Measurements from ENCODE around the gene FAM227B. TPM values are rescaled to one million over a fixed set of nuclear protein-coding genes. Genes with fewer than 3 reads are reported as not detected.
"Not testable (repeated sequence)": the region's sequence is repeated elsewhere in the genome, so short reads cannot be mapped to it uniquely, and the experiment has no call there.

Gene FAM227B
- total RNA-seq, 1 experiment from 2014 or later, result 3.3 TPM

DNA sequence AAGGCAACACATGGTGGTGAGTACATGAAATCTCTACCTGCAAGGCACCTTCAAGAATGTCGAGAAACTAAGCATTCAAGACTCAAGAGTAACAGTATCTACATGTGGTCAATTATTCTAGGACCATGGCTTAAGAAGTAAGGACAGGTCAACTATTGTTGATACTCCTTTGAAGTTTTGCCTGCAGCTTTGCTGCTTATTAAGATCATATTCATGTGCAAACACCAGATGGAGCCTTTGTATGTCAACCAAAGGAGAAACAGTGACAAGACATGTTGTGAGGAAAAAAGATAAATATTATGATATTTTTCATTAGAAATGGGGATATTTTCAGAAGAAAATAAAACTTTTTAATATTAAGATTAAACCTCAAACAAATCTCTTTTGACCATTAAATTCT lies 249.8 kb downstream of the FAM227B start:
- H3F3A ChIP-seq (ENCODE audit: insufficient read depth, low read depth), result no peaks in the 10 kb centered on the region

DNA sequence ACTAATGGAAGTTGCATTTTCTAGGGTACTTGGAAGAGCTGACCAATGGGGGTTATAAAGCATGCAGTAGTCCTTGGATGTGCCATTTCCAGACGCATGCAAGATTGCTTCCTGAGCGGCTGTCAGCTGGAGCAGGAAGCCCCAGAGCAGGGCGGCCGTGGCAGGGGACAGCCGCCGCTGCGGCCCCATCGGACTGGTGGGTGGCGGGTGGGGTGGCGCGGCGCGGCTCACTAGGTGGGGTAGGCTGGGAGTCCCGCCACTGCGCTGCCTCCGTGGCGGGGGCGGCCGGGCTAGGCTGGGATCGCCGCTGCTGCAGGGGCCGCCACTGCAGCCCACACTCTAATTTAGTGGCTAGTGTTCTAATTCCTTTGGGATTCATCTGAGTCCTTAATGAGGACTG lies 254.1 kb downstream of the FAM227B start:
- no peaks in the 10 kb centered on the region for H3K9me3 ChIP-seq (ENCODE audit: insufficient read depth, low read depth)
- H3F3A ChIP-seq (ENCODE audit: insufficient read depth, low read depth), result no peaks in the 10 kb centered on the region
- DNase-seq, result no peak
- H3K27ac ChIP-seq, result no peak overlapping the region
- H3K4me2 ChIP-seq, result no peak overlapping the region
- ChIA-PET POLR2A (ENCODE audit: unreplicated experiment) (no interaction called here), CTCF (no interaction called here)
- TF ChIP-seq, protein P1, sequence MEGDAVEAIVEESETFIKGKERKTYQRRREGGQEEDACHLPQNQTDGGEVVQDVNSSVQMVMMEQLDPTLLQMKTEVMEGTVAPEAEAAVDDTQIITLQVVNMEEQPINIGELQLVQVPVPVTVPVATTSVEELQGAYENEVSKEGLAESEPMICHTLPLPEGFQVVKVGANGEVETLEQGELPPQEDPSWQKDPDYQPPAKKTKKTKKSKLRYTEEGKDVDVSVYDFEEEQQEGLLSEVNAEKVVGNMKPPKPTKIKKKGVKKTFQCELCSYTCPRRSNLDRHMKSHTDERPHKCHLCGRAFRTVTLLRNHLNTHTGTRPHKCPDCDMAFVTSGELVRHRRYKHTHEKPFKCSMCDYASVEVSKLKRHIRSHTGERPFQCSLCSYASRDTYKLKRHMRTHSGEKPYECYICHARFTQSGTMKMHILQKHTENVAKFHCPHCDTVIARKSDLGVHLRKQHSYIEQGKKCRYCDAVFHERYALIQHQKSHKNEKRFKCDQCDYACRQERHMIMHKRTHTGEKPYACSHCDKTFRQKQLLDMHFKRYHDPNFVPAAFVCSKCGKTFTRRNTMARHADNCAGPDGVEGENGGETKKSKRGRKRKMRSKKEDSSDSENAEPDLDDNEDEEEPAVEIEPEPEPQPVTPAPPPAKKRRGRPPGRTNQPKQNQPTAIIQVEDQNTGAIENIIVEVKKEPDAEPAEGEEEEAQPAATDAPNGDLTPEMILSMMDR (conservative IDR thresholded peaks at IDR 0.05), result no peak
- TF ChIP-seq EZH2 (IDR thresholded peaks at IDR 0.05; ENCODE audit: low read depth), result no peak
- intact Hi-C loops (cut with micrococcal nuclease; ENCODE audit: unreplicated experiment), result no loop called here
- no peak overlapping the region for H3K4me3 ChIP-seq
- H3K9me2 ChIP-seq (ENCODE audit: insufficient read depth), result no peaks in the 10 kb centered on the region
- H3K4me1 ChIP-seq (replicated peaks; ENCODE audit: insufficient read depth), result no peaks in the 10 kb centered on the region
- H3K36me3 ChIP-seq (ENCODE audit: low read depth), result no peaks in the 10 kb centered on the region
- BruUV-seq (replicated peaks), result no TSS peak
- H4K20me1 ChIP-seq (ENCODE audit: insufficient read depth), result no peaks in the 10 kb centered on the region
- no peaks in the 10 kb centered on the region for H3K27me3 ChIP-seq (ENCODE audit: insufficient read depth, low read depth)
- no peaks in the 10 kb centered on the region for H3K79me2 ChIP-seq (ENCODE audit: low read depth)
- H2AFZ ChIP-seq, result no peak overlapping the region

More for the DNA sequence above, 249.8 kb downstream of the FAM227B start:
- Histone ChIP-seq H3K27ac (no peak overlapping the region), H3K4me3 (no peak overlapping the region), H2AFZ (no peak overlapping the region), H4K20me1 (ENCODE audit: insufficient read depth) (no peaks in the 10 kb centered on the region), H3K4me1 (replicated peaks; ENCODE audit: insufficient read depth) (no peaks in the 10 kb centered on the region), H3K4me2 (no peak overlapping the region), H3K9me2 (ENCODE audit: insufficient read depth) (no peaks in the 10 kb centered on the region), H3K27me3 (ENCODE audit: insufficient read depth, low read depth) (no peaks in the 10 kb centered on the region), H3K9me3 (ENCODE audit: insufficient read depth, low read depth) (no peaks in the 10 kb centered on the region), H3K79me2 (ENCODE audit: low read depth) (no peaks in the 10 kb centered on the region), H3K36me3 (ENCODE audit: low read depth) (no peaks in the 10 kb centered on the region)
- POLR2A ChIA-PET (ENCODE audit: unreplicated experiment), result no interaction called here
- DNase-seq, result no peak
- CTCF ChIA-PET, result no interaction called here
- TF ChIP-seq EZH2 (IDR thresholded peaks at IDR 0.05; ENCODE audit: low read depth), result no peak
- TF ChIP-seq, protein P1 (conservative IDR thresholded peaks at IDR 0.05), result no peak; the same call in 1 of the 2 replicates
- BruUV-seq (replicated peaks), result no TSS peak
- intact Hi-C loops (cut with micrococcal nuclease; ENCODE audit: unreplicated experiment), result no loop called here

DNA sequence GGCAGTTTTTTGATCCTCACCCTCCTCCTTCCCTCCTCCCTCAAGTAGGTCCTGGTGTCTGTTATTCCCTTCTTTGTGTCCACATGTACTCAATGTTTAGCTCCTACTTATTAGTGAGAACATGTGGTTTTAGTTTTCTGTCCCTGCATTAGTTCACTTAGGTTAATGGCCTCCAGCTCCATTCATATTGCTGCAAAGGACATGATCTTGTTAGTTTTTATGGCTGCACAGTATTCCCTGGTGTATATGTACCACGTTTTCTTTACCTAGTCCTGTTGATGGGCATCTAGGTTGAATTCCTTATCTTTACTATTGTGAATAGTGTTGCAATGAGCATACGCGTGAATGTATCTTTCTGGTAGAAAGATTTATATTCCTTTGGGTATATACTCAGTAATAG lies 259.2 kb downstream of the FAM227B start:
- TF ChIP-seq, protein P1 (conservative IDR thresholded peaks at IDR 0.05), result no peak
- no peak for TF ChIP-seq EZH2 (IDR thresholded peaks at IDR 0.05; ENCODE audit: low read depth)
- Histone ChIP-seq H4K20me1 (ENCODE audit: insufficient read depth) (no peaks in the 10 kb centered on the region), H3K79me2 (ENCODE audit: low read depth) (no peaks in the 10 kb centered on the region), H3K4me3 (no peak overlapping the region), H3F3A (ENCODE audit: insufficient read depth, low read depth) (no peaks in the 10 kb centered on the region), H2AFZ (no peak overlapping the region), H3K27ac (no peak overlapping the region), H3K9me2 (ENCODE audit: insufficient read depth) (no peaks in the 10 kb centered on the region), H3K27me3 (ENCODE audit: insufficient read depth, low read depth) (no peaks in the 10 kb centered on the region), H3K4me1 (replicated peaks; ENCODE audit: insufficient read depth) (no peaks in the 10 kb centered on the region), H3K36me3 (ENCODE audit: low read depth) (no peaks in the 10 kb centered on the region), H3K9me3 (ENCODE audit: insufficient read depth, low read depth) (no peaks in the 10 kb centered on the region; the same call in 1 of the 2 replicates), H3K4me2 (no peak overlapping the region)
- ChIA-PET POLR2A (ENCODE audit: unreplicated experiment) (no interaction called here), CTCF (no interaction called here)
- no peak for DNase-seq
- no TSS peak for BruUV-seq (replicated peaks)
- intact Hi-C loops (cut with micrococcal nuclease; ENCODE audit: unreplicated experiment), result no loop called here

DNA sequence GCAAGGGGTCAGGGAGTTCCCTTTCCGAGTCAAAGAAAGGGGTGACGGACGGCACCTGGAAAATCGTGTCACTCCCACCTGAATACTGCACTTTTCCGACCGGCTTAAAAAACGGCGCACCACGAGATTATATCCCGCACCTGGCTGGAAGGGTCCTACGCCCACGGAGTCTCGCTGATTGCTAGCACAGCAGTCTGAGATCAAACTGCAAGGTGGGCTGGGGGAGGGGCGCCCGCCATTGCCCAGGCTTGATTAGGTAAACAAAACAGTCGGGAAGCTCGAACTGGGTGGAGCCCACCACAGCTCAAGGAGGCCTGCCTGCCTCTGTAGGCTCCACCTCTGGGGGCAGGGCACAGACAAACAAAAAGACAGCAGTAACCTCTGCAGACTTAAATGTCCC lies 266.2 kb downstream of the FAM227B start:
- H3K4me1 ChIP-seq (replicated peaks; ENCODE audit: insufficient read depth); CTCF ChIA-PET; H3K4me2 ChIP-seq; H3K9me2 ChIP-seq (ENCODE audit: insufficient read depth); H3K4me3 ChIP-seq; H4K20me1 ChIP-seq (ENCODE audit: insufficient read depth); DNase-seq; H3K9me3 ChIP-seq (ENCODE audit: insufficient read depth, low read depth); H3K27ac ChIP-seq; H3K27me3 ChIP-seq (ENCODE audit: insufficient read depth, low read depth); H3K36me3 ChIP-seq (ENCODE audit: low read depth); H3K79me2 ChIP-seq (ENCODE audit: low read depth); POLR2A ChIA-PET (ENCODE audit: unreplicated experiment); intact Hi-C loops (cut with micrococcal nuclease; ENCODE audit: unreplicated experiment); H3F3A ChIP-seq (ENCODE audit: insufficient read depth, low read depth); H2AFZ ChIP-seq; BruUV-seq (replicated peaks): not testable (repeated sequence)

Data from PC-9 (cell line).